HepG2 (cell line): ENCODE results near the gene KLHL33. TPM values are rescaled to one million over a fixed set of nuclear protein-coding genes. Genes with fewer than 3 reads are reported as not detected.

Experiments
- ATAC-seq: fragments of 200-7000 bp; cut with Tn5 transposase; 3 replicates; pipeline ENCODE4 v1.9.1; 2020; ENCODE audit warnings: mild to moderate bottlenecking, moderate library complexity
- BruUV-seq: library from RNA; stranded (reverse); fragments of 400-500 nt; replicated peaks from 2 replicates; lab custom pipeline; 2021; lab: Mats Ljungman, UMichigan
- CTCF ChIA-PET: fragments of 300-600 bp; formaldehyde crosslinking; extraction: SDS; loops from one replicate; lab custom pipeline; 2021; ENCODE audit warnings: low total read pairs, inconsistent platforms, low intra/inter-chr PET ratio; lab: Yijun Ruan, JAX
- POLR2A ChIA-PET: fragments of 350-600 bp; sonication (Branson Sonifier 250); formaldehyde crosslinking; loops from one replicate; lab custom pipeline; 2020; ENCODE audit warnings: antibody characterized with exemption, inconsistent platforms; lab: Yijun Ruan, JAX
- DNase-seq: peaks from one replicate; pipeline ENCODE4 v3.0.0-alpha.2; 2015; ENCODE audit warnings: low spot score
- FAIRE-seq: peaks from 3 replicates; lab custom pipeline; 2011; peaks lifted over from hg19 to GRCh38; lab: Jason Lieb, UNC
- H2AFZ ChIP-seq: one replicate; pipeline ENCODE4 v1.6.1; 2011; ENCODE audit warnings: low read length, inconsistent platforms
- H3K27ac ChIP-seq: fragments of 300-600 bp; 3 replicates; pipeline ENCODE4 v1.8.0; 2011; ENCODE audit warnings: mixed run types, mild to moderate bottlenecking, mixed read lengths, low read length, inconsistent platforms; ENCODE audit not compliant: insufficient read depth; ENCODE audit errors: extremely low read length
- H3K27me3 ChIP-seq, 2 experiments: fragments of 200-600 bp in 1 of 2; 2 replicates in 1 of 2; 3 replicates in 1 of 2; pipeline versions ENCODE4 v1.6.0 to v1.8.0; 2011; ENCODE audit warnings: low read length in 2 of 2, mild to moderate bottlenecking in 2 of 2, moderate library complexity in 2 of 2, inconsistent platforms in 1 of 2; ENCODE audit not compliant: insufficient read depth in 2 of 2, control insufficient read depth in 1 of 2
- H3K36me3 ChIP-seq, 2 experiments: fragments of 200-600 bp in 1 of 2; replicated peaks in 1 of 2; 2 replicates in 1 of 2; 3 replicates in 1 of 2; pipeline versions ENCODE4 v1.5.1 to v1.8.0; 2011; ENCODE audit warnings: low read length in 2 of 2, inconsistent platforms in 1 of 2; ENCODE audit not compliant: insufficient read depth in 2 of 2, control insufficient read depth in 1 of 2
- H3K4me1 ChIP-seq: 2 replicates; pipeline ENCODE4 v1.5.1; 2012; ENCODE audit warnings: low read length, inconsistent platforms; ENCODE audit not compliant: insufficient read depth
- H3K4me2 ChIP-seq: 2 replicates; pipeline ENCODE4 v1.6.0; 2011; ENCODE audit warnings: low read depth, low read length, inconsistent platforms
- H3K4me3 ChIP-seq, 3 experiments: fragments of 200-600 bp in 1 of 3; sonication (generic), shearing (Covaris generic) in 1 of 3; replicated peaks in 1 of 3; 2 replicates each; pipeline ENCODE4 v1.5.1; 2011 to 2016; ENCODE audit warnings: low read length in 3 of 3, inconsistent platforms in 2 of 3, low read depth in 2 of 3, mild to moderate bottlenecking in 2 of 3, control low read depth in 1 of 3, mixed read lengths in 1 of 3; ENCODE audit not compliant: insufficient read depth in 1 of 3
- H3K79me2 ChIP-seq: one replicate; pipeline ENCODE4 v1.6.1; 2011; ENCODE audit warnings: low read length, inconsistent platforms; ENCODE audit not compliant: insufficient read depth
- H3K9ac ChIP-seq: 2 replicates; pipeline ENCODE4 v1.6.0; 2011; ENCODE audit warnings: mild to moderate bottlenecking, low read depth, low read length, inconsistent platforms; ENCODE audit not compliant: insufficient read depth
- H3K9me3 ChIP-seq: 2 replicates; pipeline ENCODE4 v1.5.1; 2012; ENCODE audit warnings: mild to moderate bottlenecking, low read length
- H4K20me1 ChIP-seq: 2 replicates; pipeline ENCODE4 v1.6.0; 2011; ENCODE audit warnings: inconsistent platforms, mild to moderate bottlenecking, low read length, moderate library complexity; ENCODE audit not compliant: insufficient read depth
- GFI1 ChIP-seq: sonication (generic); formaldehyde crosslinking; IDR thresholded peaks from 2 replicates; pipeline ENCODE4 v1.5.0; 2020; ENCODE audit warnings: missing genetic modification reagents, mild to moderate bottlenecking, borderline replicate concordance
- HOXA7 ChIP-seq: sonication (generic); formaldehyde crosslinking; IDR thresholded peaks from 2 replicates; pipeline ENCODE4 v1.8.1; 2022; ENCODE audit warnings: mild to moderate bottlenecking, missing genetic modification reagents, moderate library complexity
- MBD4 ChIP-seq: IDR thresholded peaks from 2 replicates; pipeline ENCODE4 v1.6.1; 2012; ENCODE audit warnings: low read length, inconsistent platforms, borderline replicate concordance
- SIN3B ChIP-seq: fragments of 150-350 bp; IDR thresholded peaks from 2 replicates; pipeline ENCODE4 v1.6.1; 2014; ENCODE audit warnings: low read length
- TCF12 ChIP-seq, 2 experiments: fragments of 450-650 bp in 1 of 2; sonication (generic) in 1 of 2; formaldehyde crosslinking in 1 of 2; IDR thresholded peaks; 2 replicates each; pipeline versions ENCODE4 v1.6.1 to v1.8.0; 2017 to 2022; ENCODE audit warnings: antibody characterized with exemption in 1 of 2, mild to moderate bottlenecking in 1 of 2, missing genetic modification reagents in 1 of 2, moderate library complexity in 1 of 2
- ZNF577 ChIP-seq: sonication (generic); formaldehyde crosslinking; IDR thresholded peaks from 2 replicates; pipeline ENCODE4 v1.4.0; 2020; ENCODE audit warnings: mild to moderate bottlenecking, low read depth, missing genetic modification reagents, borderline replicate concordance
- WGBS: methylation state at CpG from one replicate; pipeline ENCODE4 v1.1.6; 2017; ENCODE audit warnings: low lambda C conversion rate; 5-methylcytosine and 5-hydroxymethylcytosine counted together
- in situ Hi-C: cut with HindIII; loops from 2 replicates; pipeline ENCODE4 v1.10.0; 2017; ENCODE audit warnings: low pct_unique_long_range_greater_than_20kb; ENCODE audit not compliant: extremely low pct_ligation_motif_present
- intact Hi-C: fragments of 100-400 bp; cut with micrococcal nuclease; formaldehyde crosslinking; loops from one replicate; pipeline ENCODE4 v1.10.0; 2022; ENCODE audit not compliant: unreplicated experiment
- polyA plus RNA-seq, 8 experiments: library from polyadenylated mRNA; depleted of rRNA in 3 of 8; stranded (reverse) in 7 of 8; unstranded in 1 of 8; fragments of >200 nt; fragmentation: Illumina TruSeq in 4 of 8; extraction: Trizol in 4 of 8; gene quantifications; 2 replicates each; pipeline versions ENCODE4 v1.2.1 to v1.2.3, GENCODE V29; 2011 to 2016; ENCODE audit warnings: low read depth in 4 of 8, missing spikeins in 1 of 8, mixed read lengths in 1 of 8; ENCODE audit not compliant: insufficient read depth in 1 of 8
- total RNA-seq, 5 experiments: library from RNA; depleted of rRNA; stranded (reverse); fragments of >200 nt; fragmentation: Illumina TruSeq; extraction: Trizol; gene quantifications; 2 replicates each; pipeline ENCODE4 v1.2.3, GENCODE V29; 2016; ENCODE audit warnings: low read depth in 1 of 5
- TF ChIP-seq, protein P1 (sequence below): sonication (generic); formaldehyde crosslinking; IDR thresholded peaks from 2 replicates; pipeline ENCODE4 v1.8.1; 2022; ENCODE audit warnings: low read depth, mild to moderate bottlenecking, missing genetic modification reagents
- TF ChIP-seq, protein P2 (sequence below), 2 experiments: fragments of 450-650 bp in 1 of 2; sonication (generic) in 1 of 2; formaldehyde crosslinking in 1 of 2; IDR thresholded peaks; 2 replicates each; pipeline versions ENCODE4 v1.6.1 to v1.8.0; 2016 to 2022; ENCODE audit warnings: antibody characterized with exemption in 1 of 2, mild to moderate bottlenecking in 1 of 2, missing genetic modification reagents in 1 of 2

KLHL33 gene
- total and polyA plus RNA-seq, 2 of the 13 experiments (the other 11 are each of a cell fraction or from before 2014, with no cell fraction given) = not detected

GRCh38 chr14:20440465-20440864 is 4.5 kb upstream of the KLHL33 start:
- Histone ChIP-seq H3K9me3 (no peaks in the 10 kb centered on the region), H3K27ac (no peak overlapping the region), H4K20me1 (no peaks in the 10 kb centered on the region), H3K27me3 (peaks cover 1 to 9% of the 10 kb centered on the region in 2 experiments; a peak in 2 of 5 replicates), H3K9ac (no peak overlapping the region), H3K36me3 (0 out of 5 replicates have a peak, but pooled peaks cover 0 to 2% of the 10 kb centered on the region in 2 experiments), H3K79me2 (no peaks in the 10 kb centered on the region), H3K4me2 (no peak overlapping the region), H2AFZ (no peak overlapping the region), H3K4me1 (peaks cover 18% of the 10 kb centered on the region), H3K4me3 (no peak overlapping the region)
- TF ChIP-seq, protein P1, sequence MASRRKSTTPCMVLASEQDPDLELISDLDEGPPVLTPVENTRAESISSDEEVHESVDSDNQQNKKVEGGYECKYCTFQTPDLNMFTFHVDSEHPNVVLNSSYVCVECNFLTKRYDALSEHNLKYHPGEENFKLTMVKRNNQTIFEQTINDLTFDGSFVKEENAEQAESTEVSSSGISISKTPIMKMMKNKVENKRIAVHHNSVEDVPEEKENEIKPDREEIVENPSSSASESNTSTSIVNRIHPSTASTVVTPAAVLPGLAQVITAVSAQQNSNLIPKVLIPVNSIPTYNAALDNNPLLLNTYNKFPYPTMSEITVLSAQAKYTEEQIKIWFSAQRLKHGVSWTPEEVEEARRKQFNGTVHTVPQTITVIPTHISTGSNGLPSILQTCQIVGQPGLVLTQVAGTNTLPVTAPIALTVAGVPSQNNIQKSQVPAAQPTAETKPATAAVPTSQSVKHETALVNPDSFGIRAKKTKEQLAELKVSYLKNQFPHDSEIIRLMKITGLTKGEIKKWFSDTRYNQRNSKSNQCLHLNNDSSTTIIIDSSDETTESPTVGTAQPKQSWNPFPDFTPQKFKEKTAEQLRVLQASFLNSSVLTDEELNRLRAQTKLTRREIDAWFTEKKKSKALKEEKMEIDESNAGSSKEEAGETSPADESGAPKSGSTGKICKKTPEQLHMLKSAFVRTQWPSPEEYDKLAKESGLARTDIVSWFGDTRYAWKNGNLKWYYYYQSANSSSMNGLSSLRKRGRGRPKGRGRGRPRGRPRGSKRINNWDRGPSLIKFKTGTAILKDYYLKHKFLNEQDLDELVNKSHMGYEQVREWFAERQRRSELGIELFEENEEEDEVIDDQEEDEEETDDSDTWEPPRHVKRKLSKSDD (CRISPR knock-in tag) = no peak
- TF ChIP-seq, protein P2, sequence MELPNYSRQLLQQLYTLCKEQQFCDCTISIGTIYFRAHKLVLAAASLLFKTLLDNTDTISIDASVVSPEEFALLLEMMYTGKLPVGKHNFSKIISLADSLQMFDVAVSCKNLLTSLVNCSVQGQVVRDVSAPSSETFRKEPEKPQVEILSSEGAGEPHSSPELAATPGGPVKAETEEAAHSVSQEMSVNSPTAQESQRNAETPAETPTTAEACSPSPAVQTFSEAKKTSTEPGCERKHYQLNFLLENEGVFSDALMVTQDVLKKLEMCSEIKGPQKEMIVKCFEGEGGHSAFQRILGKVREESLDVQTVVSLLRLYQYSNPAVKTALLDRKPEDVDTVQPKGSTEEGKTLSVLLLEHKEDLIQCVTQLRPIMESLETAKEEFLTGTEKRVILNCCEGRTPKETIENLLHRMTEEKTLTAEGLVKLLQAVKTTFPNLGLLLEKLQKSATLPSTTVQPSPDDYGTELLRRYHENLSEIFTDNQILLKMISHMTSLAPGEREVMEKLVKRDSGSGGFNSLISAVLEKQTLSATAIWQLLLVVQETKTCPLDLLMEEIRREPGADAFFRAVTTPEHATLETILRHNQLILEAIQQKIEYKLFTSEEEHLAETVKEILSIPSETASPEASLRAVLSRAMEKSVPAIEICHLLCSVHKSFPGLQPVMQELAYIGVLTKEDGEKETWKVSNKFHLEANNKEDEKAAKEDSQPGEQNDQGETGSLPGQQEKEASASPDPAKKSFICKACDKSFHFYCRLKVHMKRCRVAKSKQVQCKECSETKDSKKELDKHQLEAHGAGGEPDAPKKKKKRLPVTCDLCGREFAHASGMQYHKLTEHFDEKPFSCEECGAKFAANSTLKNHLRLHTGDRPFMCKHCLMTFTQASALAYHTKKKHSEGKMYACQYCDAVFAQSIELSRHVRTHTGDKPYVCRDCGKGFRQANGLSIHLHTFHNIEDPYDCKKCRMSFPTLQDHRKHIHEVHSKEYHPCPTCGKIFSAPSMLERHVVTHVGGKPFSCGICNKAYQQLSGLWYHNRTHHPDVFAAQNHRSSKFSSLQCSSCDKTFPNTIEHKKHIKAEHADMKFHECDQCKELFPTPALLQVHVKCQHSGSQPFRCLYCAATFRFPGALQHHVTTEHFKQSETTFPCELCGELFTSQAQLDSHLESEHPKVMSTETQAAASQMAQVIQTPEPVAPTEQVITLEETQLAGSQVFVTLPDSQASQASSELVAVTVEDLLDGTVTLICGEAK (IDR thresholded peaks at IDR 0.05) = no peak
- TF ChIP-seq, protein P2 (CRISPR knock-in tag; IDR thresholded peaks at IDR 0.05) = no peak
- TF ChIP-seq HOXA7 (CRISPR knock-in tag) = no peak
- TF ChIP-seq SIN3B = no peak
- no peak for TF ChIP-seq ZNF577 (CRISPR knock-in tag)
- no peak for TF ChIP-seq TCF12 (IDR thresholded peaks at IDR 0.05)
- TF ChIP-seq TCF12 (CRISPR knock-in tag; IDR thresholded peaks at IDR 0.05) = no peak
- TF ChIP-seq GFI1 (CRISPR knock-in tag) = no peak
- no peak for TF ChIP-seq MBD4
- BruUV-seq = no TSS peak
- 69% methylated on average over 4 of the region's 5 CpGs for WGBS
- intact Hi-C loops (no loop called here), in situ Hi-C loops (no loop called here)
- FAIRE-seq = no peak
- no peak for ATAC-seq
- ChIA-PET CTCF (no interaction called here), POLR2A (interaction anchor here (1.3 kb wide), 1 partner anchor 15 kb away, joined by 4 read pairs; the partner anchor contains the start of gene APEX1)
- no peak for DNase-seq
